Stimulated activated naive CD4-positive, alpha-beta T cell treated with Interleukin-2 at 50 U/mL for 16 hours (primary cell): Measurements from ENCODE around the gene WDR72.
"Not testable (repeated sequence)": the region's sequence is repeated elsewhere in the genome, so short reads cannot be mapped to it uniquely, and the experiment has no call there.

Experiments
- DNase-seq: peaks from one replicate; lab custom pipeline; 2025; lab: John Stamatoyannopoulos, UW

WDR72 gene

DNA sequence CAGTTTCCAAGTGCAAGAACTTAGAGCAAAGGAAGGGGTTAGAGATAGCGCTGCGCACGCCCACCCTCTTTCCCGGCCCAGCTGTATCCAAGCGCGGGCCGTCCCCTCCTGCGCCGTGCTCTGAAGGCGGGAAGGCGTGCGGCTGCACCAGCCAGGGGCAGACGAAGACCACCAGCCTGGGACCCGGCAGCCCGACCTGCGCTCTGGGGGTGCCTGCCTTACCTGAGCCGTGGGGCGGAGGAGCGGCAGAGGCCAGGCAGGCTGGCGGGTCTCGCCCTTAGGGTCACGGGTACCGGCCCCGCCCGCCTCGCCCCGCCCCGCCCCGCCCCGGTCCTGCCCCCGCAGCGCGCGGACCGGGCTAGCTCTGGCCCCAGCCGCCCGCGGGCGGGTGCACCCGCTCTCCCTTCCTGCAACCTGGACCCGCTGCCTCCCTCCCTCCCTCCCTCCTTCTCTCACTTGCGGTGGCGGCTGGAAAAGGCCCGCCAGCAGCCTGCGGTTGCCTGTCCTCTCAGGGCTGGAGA is at the start of gene WDR72:
Gene WDR72 (minus strand): TSS at position 253 of the 521 bp plus-strand sequence. CDS start 26,514 bp downstream, outside the sequence.
- DNase-seq, result no peak

DNA sequence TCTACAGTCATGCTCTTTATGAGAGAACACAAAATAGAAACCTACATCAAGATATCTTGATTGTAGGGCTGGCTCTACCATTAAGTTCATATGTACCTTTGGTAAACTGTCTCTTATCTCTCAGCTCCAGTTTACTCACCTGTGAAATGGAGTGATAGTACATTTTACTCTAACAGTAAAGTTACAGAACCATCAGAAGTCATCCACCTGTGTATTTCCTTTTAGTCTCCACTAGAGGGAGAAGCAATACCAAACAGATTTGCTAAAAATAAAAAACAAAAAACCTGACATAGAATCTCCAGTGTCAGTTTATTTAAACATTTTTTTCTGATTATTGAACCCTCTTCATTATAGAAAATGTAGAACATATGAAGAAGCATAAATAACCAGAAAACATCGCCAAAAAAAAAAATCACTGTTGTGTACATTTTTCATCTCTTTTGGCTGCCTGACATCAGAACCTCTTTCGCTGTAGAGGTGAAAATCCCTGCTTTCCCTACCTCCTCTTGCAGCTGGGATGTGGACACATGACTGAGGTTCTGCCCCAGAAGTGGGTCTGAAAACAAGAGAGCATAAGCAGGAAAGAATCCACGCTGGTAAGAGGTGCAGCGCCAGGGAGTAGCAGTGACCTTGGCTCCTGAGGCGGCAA is 48.7 kb upstream of the WDR72 start:
- DNase-seq, result no peak

DNA sequence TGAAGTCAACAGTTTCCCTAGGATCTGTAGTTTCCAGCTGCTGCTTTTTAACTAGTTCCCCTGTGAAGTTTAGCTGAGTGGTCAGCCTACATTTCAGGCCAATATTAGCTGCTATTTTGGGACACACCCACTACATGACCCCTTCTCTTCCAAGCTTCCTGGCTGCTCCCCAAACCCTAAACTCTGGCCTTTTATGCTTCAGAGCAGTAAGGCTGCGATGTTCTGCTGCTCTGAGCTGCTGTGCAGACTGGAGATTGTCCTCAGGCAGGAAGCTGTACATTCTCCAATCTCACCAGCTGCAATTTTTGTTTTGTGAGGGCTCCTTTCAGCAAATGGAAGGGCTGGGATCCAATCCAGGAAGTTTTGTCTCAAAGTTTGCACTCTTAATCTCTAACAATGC is 48.0 kb upstream of the WDR72 start:
- DNase-seq, result no peak

DNA sequence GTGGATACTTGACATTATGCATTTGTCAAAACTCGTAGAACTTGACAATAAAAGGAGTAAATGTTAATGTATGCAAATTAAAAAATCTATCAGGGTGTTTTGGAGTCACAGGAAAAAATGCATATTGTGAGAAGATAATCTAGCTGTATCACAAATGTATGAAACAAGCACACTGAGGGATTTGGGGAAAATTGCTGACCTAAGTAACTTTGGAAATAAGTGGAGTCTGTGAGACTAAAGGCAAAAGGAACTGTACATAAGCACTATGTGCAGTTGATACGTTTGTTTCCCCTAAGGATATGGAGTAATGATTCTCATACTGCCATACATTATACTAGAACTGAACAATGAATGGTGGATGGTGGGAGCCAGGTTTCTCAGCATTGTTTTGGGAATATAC is 43.2 kb upstream of the WDR72 start:
- DNase-seq, result no peak

DNA sequence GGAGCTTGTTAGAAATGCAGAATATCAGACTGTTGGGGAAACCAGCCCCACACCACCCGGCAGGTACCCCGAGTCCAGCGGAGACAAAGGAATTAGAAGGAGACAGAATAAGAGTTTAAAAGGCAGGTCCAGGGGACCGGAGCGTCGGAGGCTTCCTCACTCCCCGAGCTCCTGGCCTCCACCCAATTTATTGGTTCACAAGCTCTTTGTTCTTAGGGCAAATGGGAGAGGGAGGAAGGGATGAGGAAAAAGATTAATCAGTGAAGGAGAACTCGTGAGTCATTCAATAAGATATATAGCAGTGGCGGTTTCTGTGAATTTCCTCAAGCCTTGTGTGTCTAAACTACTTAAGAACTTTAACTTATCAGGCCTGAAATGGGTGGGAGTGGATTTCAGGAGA is 32.1 kb upstream of the WDR72 start:
- no peak for DNase-seq

DNA sequence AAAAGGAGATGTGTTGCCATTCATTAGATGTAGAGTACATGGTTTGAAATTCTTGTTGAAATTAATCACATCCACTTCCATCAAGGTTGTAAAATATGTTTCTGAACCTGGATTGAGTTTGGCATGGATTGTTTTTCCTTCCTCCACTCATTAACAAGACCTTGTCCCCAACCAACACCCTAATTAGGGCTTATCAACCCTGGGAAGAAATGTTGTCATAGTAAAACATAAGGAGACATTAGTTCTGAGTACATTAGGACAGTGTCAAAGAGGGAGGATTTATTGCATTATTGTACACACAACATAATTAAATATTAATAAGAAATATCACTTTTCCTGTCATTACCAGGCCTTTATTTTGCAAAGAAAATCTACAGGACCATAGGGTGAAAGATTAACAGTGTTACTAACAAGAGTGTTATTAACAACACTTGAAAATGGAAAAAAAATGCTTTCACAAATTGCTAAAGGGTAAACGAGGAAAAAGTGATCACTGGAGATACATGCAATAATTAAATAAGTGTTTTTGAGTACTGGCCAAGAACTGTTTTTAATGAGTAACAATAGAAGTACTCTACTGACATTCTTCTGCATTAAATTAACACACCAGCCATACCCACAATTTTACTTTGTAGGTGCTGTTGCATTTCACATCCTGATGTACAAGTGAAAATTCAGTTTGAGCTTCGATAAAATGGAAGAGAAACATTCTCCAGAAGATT is 30.4 kb upstream of the WDR72 start:
- DNase-seq, result no peak

DNA sequence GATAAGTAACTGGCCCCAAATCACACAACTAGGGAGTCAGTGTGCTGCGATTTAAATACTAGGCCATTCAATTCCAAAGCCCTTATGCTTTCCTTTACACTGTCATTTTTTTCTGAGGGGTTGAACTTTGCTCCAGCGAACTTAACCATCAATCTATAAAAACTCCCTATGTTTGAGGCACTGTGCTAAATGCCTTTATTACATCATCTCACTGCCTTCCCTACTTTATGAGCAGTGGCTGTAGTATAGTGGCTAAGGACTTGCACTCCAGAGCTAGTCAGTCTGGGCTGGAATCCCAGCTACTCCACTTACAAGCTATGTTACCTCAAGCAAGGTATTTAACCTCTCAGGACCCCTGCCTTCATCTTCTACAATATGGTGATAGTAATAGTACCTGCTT is 26.9 kb upstream of the WDR72 start:
- no peak for DNase-seq

DNA sequence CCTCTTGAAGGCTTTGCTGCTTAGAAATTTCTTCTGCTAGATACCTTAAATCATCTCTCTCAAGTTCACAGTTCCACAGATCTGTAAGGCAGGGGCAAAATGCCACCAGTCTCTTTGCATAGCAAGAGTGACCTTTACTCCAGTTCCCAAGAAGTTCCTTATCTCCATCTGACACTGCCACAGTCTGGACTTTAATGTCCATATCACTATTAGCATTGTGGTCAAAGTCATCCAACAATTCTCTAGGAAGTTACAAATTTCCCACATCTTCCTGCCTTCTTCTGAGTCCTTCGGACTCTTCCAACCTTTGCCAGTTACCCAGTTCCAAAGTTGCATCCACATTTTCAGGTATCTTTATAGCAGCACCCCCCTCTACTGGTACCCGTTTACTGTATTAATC is 25.8 kb upstream of the WDR72 start:
- DNase-seq, result not testable (repeated sequence)

DNA sequence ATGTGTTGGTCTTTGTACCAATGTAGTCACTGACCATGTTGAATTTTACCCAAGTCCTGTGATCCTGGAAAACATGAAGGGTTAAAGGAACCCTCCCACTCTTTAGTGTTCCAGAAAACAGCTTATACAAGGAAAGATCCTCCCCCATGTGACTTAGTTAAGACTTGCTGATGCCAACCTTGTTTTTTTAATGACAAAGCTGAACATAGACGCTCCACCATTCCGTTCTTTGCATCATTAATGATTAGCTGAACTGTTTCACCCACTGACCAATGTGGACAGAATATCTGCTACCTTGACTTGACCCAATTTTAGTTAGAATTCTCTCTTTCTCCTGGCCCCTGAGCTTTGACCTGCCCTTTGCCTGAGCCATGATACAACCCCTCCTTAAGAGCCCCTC is 3.5 kb upstream of the WDR72 start:
- no peak for DNase-seq

DNA sequence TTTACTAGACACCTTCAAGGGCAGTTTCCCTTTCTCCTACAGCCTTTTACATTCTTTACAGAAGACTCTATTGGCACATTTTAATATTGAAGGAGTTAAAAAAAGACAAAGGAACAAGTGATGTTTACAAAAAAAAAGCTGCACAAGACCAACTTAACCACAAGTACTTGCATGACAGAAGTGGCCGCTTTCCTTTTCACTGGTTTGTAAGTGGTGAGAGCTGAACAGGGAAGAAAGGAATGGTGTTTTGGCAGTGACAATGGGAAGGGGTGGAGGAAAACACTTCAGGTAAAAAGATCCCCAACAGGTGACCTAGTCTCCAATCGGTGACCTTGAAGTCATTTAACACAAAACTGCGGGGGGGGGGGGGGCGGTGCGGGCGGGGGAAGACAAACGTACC is 1.1 kb downstream of the WDR72 start:
- DNase-seq, result no peak

DNA sequence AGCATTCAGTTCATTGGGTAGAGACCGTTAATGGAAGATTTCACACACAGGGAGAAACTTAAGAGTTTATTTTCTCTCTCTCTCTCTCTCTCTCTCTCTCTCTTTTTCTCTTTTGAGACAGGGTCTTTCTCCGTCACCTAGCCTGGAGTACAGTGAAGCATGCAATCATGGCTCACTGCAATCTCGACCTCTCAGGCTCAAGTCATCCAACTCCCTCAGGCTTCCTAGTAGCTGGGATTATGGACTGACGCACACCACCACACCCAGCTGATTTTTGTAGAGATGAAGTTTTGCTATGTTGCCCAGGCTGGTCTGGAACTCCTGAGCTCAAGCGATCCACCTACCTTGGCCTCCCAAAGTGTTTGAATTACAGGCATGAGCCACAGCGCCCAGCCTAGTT is 1.6 kb downstream of the WDR72 start:
- no peak for DNase-seq

DNA sequence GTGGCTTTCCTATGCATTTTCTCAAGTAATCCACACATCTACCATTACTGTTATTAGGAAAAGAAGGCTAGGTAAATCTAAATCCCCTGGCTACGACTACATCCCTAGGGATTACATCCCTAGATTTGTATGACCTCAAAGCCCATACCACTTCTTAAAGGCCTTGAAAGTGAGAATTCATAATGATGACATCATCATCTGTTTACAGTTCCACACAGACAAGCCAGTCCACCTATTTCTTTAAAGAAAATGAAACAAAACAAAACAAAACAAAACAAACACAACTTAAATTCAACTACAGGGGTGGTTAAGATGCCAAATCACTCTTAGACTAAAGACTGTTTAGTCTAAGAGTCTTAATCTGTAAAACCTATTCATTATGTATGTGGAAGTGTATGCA is 5.7 kb downstream of the WDR72 start:
- no peak for DNase-seq

DNA sequence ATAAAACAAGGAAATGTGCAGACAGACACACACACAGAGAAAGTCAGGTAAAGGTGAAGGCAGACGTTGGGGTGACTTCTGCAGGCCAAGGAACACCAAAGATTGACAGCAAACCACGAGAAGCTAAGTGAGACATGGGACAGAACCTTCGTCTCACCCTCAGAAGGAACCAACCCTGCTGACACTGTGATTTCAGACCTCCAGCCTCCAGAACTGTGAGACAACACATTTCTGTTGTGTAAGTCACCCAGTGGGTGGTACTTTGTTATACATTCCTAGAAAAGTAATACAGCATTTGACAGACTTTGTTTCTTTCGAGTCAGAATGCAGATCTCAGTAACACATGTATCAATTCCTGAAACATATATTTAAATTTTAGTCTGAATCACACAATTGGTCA is 7.1 kb downstream of the WDR72 start:
- DNase-seq, result no peak

DNA sequence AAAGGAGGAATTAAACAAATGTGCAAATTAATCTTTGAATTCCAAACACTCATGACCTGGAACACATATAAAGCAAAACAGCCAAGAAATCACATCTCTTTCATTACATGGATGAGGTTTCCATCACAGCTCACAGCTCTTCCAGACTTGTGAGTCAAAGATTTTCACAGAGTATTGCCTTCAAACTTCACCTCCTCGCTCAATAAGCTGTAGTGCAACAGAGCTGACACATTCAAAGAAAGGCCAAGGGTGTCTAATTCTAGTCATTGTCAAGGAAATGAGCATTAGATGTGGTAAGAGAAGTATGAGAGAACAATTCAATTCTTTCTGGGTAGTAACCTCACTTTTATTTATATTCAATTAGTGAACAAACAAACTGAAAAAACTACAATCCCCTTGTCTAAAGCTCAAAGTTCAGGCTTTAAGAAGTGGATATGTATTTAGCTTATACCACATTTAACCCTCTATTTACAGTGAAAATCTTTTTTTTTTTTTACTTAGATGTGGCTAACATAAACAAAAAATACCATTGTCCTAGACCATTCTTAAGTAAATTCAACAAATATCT is 11.9 kb downstream of the WDR72 start:
- no peak for DNase-seq

DNA sequence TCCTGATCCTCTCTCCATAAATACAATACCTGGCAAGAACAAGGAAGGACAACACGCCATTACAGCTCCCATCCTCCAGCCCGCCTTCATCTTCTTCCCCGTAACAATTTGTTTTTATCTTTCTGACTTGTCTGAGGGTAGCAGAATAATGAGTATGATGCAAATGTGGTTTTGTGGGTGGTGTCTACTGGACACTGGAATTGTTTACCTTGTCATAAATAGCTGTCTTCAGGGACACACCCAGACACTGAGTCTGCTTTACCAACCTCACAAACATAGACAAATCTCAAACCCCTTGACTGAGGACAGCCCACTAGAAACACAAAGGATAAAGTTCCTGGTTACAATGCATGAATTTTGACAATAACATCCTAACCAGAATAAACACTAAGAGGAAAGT is 13.4 kb downstream of the WDR72 start:
- DNase-seq, result no peak

DNA sequence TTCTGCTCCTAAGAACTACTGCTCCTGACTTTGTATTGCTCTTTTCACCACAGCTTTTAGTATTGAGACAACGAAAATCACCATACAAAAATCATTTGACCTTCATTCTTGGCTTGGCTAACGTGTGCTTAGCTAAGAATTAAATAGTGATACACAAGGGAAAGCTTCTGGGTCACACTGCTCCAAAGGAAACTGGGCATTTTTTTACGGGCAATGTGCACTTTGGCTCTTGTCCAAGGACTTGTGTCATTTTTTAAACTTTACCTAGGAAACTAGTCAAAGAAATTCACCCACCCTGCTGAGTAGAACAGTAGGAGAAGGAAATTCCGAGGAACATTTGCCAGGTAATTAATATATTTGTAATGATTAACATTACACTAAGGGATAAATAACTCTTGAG is 19.8 kb downstream of the WDR72 start:
- no peak for DNase-seq

DNA sequence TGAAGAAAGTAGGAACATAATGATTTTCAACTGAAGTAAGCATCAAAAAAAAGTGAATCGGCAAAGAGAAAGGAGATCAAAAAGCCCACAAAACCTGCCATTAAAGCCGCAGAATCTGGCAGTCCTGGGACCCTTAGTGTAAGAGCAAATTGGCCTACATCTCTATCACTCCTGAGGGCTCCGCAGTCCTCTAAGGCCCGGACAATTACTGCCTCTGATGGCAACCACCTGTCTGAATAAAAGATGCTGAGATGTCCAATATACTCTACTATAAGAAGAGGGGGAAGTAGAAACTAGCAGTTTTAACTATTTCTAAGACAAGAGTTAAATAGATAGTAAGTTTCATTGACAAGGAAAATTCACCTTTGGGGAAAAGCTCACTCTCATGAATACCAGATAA is 20.3 kb downstream of the WDR72 start:
- DNase-seq, result no peak

DNA sequence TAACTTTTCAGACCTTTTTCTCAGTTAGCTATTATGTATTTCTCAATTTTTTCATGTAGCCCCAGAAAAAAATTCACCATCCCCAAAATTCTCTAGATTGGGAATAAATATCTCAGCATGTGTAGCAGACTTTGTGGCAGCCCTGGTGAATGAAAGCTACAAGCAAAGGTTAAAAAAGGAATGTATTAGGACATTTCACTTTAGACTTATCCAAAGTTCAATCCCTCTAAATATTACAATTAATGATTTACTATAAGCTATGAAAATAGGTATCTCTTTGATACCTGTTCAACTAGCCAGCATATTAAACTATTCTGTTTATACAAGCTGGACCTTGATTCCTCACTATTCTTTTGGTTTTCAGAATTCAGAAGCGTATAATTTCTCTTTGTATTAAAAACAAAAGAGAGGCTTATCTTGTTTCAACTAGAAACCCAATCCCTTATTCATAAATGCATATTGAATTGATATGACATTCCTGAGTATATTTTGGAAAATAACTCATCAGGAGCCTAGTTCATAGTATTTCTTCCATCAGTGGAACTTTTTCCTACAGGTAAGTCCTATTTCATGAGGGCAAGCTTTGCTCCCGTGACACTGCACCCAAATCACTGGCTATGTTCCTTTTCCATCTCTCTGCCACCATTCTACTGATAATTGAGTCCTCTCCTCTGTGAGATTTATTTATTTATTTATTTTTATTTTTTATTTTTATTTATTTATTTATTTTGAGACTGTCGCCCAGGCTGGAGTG is 38.0 kb downstream of the WDR72 start:
- no peak for DNase-seq

DNA sequence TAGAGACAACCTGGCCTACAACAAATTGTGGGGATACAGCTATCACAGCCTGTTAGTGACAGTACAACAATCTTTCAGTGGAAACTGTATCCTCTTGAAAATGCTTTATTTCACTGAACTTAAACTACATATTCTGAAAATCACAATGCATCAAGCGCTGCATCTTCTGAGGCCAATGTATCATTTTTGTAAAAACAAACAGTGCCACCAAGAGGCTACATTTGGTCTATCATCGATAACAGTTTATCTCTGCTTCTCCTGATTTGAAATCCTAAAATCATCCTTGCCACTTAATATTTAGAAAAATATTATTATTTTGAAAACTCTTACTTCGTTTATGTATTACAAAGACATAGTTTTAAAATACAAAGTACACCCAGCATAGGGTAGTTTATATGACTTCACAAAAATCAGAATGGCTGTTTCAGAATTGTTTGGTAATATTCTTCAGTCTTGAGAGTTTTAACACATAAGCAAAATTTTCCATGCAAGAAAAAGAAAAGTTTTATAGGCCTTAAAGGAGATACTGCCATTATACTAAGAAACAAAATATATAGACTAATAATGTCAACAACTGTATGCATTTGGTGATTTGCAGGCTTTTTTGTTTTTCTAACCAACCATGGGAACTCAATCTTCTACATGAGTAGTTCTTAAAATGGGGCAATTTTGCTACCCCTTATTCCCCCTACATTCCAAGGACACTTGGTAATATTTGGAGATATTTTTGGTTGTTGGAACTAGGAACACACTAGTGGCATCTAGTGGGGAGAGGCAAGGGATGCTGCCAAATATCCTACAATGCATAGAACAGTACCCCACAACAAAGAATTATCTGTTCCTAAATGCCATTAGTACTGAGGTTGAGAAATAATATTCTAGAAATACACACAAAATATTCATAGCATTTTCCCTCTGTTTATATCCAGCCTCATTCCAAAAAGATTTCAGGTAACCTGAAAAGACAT is 42.3 kb downstream of the WDR72 start:
- no peak for DNase-seq

DNA sequence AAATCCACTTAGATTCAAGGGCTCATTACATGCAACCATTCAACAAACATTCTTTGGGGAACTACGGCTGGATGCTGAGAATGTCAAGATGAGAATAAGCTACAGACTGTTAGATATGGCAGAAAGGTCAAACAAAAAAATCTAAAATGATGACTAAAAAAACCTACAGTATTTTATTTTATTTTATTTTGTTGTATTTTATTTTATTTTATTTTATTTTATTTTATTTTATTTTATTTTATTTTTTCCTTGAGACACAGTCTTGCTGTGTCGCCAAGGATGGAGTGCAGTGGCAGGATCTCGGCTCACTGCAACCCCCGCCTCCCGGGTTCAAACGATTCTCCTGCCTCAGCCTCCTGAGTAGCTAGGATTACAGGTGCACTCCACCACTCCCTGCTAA is 46.2 kb downstream of the WDR72 start:
- DNase-seq, result no peak

DNA sequence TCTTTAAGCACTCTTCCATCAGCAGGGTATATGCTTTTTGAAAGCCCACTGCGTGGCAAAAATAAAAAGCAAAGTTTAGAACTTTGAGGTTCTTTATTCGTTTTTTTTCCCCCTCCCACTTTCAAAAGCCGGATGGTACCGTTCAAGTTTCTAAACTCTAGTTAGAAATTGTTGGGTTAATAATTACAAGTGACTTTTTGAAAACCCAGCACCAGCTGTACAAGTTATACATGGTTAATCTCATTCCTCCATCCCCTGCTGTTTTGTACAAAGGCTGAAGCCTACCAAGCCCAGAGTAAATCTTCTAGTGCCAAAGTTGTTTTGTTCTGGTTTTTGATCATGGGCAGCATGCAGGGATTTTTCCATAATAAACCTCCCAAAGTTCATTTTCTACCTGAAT is 48.6 kb downstream of the WDR72 start:
- no peak for DNase-seq

DNA sequence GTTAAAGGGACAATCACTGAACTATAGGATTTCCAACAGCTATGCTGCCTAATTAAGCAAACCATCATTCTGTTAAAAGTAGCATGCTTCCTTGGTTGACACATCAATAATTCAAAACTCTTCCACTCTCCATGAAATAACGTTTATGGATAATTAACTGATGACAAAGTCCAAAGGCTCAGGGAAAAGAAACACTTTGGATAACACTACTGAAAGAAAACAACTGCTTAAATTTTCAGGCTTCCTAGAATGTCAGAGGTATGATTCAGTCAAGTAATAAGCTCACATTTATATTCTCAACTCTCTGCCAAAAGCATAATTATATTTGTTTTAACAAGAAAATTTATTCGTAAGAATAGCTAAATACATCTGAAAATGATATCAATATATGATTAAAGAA is 49.6 kb downstream of the WDR72 start:
- DNase-seq, result no peak
